EH (cell line): ENCODE results near the gene MICOS13.

ENCODE experiments used
- DNase-seq: peaks from one replicate; pipeline ENCODE4 v3.0.0-alpha.2; 2015; ENCODE audit warnings: low read depth

Gene MICOS13

DNA sequence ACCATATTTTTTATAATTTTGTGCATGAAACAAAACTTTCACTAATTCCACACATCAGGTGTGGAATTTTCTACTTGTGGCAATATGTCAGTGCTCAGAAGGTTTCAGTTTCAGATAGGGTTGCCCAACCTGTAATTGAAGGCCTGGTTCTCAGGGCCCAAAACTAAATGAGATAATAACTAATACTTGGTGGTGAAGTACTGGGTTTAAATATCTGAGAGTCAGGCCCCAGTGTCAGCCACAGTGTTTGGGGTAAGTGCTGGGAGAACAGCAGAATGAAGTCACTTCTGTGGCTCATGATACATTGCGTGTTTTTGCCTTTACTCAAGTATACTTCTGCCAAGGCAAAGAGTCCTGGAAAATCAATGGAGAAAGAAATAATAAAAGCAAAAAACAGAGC is 51.9 kb downstream of the MICOS13 start:
- DNase-seq, result no peak
